GM12864 (cell line): ENCODE measurements around the gene PDE2A.

Source experiments
- DNase-seq: peaks from one replicate; pipeline ENCODE4 v3.0.0-alpha.2; 2011; ENCODE audit warnings: low read depth
- H3K4me3 ChIP-seq: 2 replicates; pipeline ENCODE4 v1.5.1; 2011; ENCODE audit warnings: mild to moderate bottlenecking, low read depth, low read length, control low read depth
- TF ChIP-seq, protein P1 (sequence below): IDR thresholded peaks from 2 replicates; pipeline ENCODE4 v1.5.1; 2011; ENCODE audit warnings: low read depth, mild to moderate bottlenecking, moderate library complexity, low read length, control low read depth, inconsistent platforms; ENCODE audit errors: missing control alignments

Gene PDE2A

DNA sequence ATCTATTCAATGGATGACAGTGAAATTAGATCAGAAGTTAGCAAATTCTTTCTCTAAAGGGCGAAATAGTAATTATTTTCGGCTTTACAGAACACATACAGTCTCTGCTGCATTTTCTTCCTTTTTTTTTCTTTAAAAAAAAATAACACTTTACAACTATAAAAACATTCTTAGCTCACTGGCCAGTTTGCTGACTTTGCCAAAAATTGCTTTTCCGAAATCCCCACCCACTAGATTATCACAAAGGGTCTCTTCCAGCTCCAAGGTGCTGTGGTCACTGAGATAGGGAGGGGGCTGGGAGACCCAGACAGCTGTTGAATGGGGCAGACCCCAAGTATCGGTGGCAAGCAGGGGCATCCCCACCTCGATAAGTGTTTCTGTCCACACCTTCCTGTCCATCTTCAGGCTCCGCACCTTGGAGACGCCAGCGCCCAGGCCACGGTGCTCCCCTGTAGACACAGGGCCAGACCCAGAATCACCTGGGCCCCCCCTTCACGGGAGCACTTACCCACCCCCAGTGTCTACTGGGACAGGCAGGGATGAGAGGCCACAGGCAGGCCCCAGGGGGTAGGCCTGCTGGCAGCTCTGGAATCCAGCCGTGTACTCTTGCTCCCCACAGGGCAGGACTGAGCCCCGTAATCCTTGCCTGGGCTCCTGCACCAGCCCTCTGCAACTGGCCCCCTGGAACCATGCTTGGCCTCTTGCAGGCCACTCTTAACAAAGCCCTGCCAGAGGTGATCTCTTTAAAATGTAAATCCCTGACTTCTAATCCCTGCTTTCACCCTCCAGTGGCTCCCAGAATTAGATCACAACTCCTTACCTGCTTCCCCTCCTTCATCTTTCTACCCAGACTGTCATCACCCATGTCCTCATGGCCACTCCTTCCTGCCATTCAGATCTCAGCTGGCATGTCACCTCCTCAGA lies 31.5 kb upstream of the PDE2A start:
- TF ChIP-seq, protein P1, sequence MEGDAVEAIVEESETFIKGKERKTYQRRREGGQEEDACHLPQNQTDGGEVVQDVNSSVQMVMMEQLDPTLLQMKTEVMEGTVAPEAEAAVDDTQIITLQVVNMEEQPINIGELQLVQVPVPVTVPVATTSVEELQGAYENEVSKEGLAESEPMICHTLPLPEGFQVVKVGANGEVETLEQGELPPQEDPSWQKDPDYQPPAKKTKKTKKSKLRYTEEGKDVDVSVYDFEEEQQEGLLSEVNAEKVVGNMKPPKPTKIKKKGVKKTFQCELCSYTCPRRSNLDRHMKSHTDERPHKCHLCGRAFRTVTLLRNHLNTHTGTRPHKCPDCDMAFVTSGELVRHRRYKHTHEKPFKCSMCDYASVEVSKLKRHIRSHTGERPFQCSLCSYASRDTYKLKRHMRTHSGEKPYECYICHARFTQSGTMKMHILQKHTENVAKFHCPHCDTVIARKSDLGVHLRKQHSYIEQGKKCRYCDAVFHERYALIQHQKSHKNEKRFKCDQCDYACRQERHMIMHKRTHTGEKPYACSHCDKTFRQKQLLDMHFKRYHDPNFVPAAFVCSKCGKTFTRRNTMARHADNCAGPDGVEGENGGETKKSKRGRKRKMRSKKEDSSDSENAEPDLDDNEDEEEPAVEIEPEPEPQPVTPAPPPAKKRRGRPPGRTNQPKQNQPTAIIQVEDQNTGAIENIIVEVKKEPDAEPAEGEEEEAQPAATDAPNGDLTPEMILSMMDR, result no peak
- no peak for DNase-seq
- H3K4me3 ChIP-seq, result no peak overlapping the region

DNA sequence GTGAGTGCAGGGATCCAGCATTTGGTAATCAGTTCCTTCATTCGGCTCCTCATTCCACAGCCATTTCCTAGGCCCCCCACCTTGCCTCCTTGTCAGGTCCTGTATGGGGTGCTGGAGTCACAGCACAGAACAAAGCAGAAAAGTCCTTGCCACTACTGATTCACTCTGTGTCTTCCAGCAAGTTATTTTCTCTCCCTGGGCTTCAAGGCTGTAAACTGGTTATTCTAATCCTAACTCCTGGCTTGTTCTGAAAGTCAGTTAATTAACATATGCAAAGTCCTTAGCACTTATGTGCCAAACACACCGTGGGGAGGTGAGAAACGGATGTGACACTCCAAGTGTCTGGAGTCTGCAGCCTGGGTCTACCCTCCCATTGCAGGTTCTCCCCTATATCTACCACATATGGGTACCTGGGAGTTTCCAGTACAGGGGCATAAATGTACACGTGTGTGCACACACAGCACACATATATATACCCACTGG lies 30.6 kb upstream of the PDE2A start:
- TF ChIP-seq, protein P1, result no peak
- no peak overlapping the region for H3K4me3 ChIP-seq
- DNase-seq, result no peak

DNA sequence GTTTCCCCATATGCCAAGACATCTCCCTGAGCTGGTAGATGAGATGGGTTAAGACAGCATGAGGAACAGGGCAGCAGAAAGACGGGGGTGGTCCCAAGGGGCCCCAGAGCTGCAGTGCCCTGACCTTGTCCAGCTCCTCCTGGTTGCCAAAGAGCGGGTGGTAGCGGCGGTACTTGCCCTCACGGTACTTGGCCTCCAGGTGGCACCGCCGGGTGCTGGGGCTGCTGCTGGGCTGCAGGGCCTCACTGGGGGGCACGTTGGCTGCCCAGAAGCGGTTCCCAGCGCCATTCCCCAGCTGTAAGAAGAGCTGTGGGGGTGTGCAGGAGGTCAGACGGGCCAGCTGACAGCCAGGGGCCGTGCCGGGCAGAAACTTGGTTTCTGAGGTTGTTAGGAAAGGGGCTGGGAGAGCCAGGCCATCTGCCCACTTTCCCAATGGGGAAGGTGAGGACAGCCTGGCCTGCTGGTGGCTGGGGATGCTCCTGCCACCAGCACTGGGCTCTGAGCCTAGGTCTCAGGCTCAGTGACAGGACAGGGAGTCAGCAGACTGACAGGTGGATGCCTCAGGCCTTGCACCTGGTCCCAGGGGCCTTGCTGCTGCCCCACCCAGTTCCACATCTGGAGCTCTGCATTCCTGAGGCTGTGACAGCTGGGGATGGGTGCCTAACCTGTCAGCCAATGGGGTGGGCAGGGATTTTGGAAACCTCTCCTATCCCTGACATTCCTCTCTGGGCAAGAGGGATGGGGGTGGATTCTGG lies 30.0 kb upstream of the PDE2A start:
- H3K4me3 ChIP-seq, result no peak overlapping the region
- TF ChIP-seq, protein P1, result peak; percentile 24
- DNase-seq, result no peak

DNA sequence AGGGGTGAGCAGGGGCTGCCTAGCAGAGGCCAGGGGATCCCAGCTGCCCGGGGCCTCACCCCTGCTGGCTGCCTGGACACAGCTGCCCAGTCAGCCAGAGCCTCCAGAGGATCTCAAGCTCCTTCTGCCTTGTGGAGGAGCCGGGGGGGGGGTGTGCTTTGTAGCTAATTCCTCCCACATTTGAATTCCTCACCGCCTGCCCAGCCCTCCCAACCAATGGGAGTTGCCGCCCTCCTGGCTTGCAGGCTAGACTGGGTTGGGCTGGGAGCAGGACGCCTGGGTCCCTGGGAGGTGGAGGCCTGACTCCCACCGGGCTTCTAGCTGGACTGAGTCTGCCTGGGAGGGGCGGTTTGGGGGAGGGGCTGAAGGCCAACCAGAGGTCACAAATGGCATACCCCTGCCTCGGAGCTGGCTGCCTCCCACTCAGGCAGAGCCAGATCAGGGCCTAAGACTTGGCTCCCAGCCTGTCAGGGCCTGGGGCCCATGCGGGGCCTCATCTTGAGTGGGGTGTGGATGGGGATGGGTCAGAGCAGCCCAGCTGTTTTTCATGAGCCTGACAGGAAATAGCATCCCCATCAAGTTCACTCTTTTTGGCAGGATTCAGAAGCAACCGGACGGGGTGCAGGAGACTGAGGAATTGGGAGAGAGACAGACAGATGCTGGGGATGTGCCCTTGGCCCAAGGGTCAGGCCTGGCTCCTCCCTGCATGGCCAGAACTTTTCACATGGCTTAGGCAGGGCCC lies 29.2 kb upstream of the PDE2A start:
- no peak for DNase-seq
- no peak overlapping the region for H3K4me3 ChIP-seq
- TF ChIP-seq, protein P1, result no peak

DNA sequence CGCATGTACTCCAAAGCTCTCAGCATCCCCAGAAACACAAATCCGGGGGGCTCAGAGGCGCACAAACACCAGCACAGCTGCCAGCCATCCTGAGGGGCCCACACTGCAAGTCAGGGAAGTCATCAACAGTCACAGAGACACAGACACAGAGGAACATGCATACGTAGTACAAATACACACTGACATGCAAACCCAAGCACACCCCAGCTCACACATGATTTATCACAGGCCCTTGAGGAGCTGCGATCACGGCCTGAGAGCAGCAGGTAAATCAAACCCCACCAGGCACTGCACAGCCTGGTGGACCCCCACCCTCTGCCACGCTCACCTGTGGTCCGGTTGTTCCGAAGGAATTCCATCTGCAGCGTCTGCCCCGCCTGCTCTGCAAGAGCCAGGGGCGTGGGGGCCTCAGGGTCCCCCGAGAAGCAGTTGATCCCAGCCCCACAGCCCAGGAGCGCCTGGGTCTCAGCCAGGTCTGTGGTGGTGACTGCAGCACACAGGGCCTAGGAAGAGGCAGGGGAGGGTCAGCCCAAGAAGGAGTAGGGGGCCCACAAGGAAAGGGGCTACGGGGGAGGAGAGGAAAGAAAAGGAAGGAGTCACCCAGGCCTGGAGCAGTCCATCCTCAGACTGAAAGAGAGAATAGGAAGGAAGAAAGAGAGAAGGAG lies 28.5 kb upstream of the PDE2A start:
- no peak for DNase-seq
- H3K4me3 ChIP-seq, result no peak overlapping the region
- TF ChIP-seq, protein P1, result no peak

DNA sequence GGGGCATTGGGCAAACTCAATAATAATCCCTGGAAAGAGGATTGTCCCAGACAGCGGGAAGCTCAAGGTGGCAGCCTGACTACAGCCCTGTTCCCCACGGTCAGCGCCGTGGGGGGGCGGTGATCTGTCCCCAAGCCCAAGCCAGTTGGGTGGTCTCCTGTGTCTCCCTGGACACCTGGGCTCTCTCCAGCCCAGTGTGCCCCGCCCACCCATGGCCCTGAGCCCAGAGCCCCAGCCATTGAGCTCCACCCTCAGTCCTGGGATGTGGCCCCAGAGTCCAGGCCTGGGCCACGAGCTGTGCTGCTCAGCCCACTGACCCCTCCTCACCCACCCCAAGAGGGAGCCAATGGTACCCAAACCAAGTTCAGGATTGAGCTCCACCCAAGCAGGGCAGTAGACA lies 27.9 kb upstream of the PDE2A start:
- TF ChIP-seq, protein P1, result no peak
- H3K4me3 ChIP-seq, result no peak overlapping the region
- no peak for DNase-seq
